GM23248 (cell line): ENCODE measurements around the gene CD37.

ENCODE experiments used
- EZH2 ChIP-seq: fragments of 200-600 bp; sonication (generic); IDR thresholded peaks from 2 replicates; pipeline ENCODE4 v1.6.1; 2018; ENCODE audit warnings: antibody characterized with exemption, mild to moderate bottlenecking; ENCODE audit not compliant: insufficient read depth, poor library complexity, severe bottlenecking
- EZH2phosphoT487 ChIP-seq: fragments of 200-600 bp; sonication (generic); IDR thresholded peaks from 2 replicates; pipeline ENCODE4 v1.6.1; 2018; ENCODE audit warnings: antibody characterized with exemption, moderate library complexity, mild to moderate bottlenecking, low read depth; ENCODE audit not compliant: insufficient read depth

DNA sequence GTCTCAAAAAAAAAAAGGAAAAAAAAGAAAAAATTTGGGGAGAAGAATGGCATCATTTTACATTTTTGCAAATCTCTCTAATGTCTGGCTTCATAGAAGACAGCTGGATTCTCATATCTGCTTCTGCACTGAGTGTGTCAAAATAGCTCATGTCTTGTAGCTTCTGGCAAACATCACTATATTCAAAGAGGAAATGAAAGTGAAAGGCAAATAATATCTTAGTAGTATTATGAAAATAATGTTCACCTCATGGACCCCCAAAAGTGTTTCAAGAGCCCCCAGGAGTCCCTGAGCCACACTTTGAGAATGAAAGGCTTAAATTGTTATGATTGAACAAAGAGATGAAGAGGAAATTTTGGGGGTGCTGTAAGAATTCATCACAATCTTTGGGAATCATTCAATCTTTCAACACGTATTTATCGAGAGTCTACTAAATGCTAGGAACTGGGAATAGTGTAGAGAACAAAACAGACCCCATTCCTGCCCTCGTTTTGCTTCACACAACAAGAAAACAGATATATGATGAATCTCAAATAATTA is 9.0 kb upstream of the CD37 start:
- TF ChIP-seq EZH2, result no peak
- no peak for TF ChIP-seq EZH2phosphoT487
